AG20443 (cell line): ENCODE measurements around the gene DET1.
"Not testable (repeated sequence)": the region's sequence is repeated elsewhere in the genome, so short reads cannot be mapped to it uniquely, and the experiment has no call there.

Source experiments
- DNase-seq: peaks from one replicate; pipeline ENCODE4 v3.0.0; 2012; ENCODE audit warnings: low spot score, mixed read lengths

DET1 gene

DNA sequence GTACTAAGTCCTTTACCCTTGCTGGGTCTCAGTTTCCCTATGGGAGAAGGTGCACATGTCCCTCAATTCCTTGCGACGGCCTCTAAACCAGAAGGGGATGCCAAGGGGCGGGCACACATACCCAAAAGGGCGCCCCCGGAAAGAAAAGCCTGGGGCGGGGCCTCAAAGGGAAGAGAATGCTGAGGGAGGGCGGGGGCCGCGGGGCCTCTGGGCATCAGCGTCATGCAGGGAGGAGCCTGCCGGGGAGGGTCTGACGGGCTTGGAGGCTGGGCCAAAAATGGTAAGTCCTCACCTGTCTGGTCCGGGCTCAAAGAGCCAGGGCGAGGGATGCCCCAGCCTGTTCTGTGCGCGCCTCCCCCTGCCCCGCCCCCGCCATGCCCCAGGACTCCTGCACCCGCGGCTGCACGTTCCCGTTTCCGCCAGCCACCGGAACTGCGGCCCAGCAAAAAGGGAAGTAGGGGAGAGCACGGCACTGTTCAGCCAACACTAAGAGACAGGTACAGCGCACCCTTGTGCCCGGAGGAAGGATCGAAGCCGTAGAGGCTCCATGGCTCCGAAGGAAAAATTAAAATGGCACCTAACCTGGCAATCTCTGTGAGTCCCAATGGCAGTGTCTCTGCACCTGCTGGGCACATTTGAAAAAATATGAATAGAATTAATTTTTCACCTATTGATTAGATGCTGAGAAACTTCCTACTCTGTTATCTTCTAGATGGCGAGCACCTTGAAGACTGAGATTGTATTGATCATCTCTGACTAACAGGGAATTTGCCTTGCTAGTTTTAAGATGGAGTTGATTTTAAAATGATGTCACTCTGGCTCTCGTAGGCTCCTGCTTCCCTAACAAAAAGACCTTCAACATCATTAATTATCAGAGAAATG, at the start of gene DET1:
TSS of gene DET1 (minus strand) at position 434 of the 882 bp plus-strand sequence. CDS start 14,976 bp downstream, outside the sequence.
- DNase-seq: peak; percentile 96

DNA sequence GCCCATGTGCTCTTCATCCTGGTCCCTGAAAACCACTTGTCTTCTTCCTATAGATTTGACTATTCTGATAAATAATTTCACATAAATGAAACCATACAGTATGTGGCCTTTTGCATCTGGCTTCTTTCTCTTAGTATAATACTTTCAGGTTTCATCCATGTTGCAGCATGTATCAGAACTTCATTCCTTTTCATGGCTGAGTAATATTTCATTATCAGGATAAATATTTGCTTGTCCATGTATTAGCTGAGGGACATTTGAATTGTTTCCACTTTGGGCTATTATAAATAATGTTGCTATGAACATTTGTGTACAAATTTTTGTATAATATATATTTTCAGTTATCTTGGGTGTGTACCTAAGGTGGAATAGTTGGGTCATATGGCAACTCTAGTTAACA, 44.9 kb upstream of the DET1 start:
- DNase-seq: no peak

DNA sequence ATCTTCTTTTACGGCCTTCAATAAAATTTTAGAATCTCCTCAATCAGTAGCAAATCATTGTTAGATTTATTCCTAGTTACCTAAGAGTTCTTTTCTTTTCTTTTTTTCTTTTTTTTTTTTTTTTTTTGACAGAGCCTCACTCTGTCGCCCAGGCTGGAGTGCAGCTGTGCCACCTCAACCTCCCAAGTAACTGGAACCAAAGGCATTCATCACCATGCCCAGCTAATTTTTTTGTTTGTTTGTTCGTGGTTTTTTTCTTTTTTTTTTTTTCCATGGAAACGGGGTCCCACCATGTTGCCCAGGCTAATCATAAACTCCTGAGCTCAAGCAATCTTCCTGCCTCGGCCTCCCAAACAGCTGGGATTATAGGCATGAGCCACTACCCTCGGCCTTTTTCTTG, 44.3 kb upstream of the DET1 start:
- DNase-seq: no peak

DNA sequence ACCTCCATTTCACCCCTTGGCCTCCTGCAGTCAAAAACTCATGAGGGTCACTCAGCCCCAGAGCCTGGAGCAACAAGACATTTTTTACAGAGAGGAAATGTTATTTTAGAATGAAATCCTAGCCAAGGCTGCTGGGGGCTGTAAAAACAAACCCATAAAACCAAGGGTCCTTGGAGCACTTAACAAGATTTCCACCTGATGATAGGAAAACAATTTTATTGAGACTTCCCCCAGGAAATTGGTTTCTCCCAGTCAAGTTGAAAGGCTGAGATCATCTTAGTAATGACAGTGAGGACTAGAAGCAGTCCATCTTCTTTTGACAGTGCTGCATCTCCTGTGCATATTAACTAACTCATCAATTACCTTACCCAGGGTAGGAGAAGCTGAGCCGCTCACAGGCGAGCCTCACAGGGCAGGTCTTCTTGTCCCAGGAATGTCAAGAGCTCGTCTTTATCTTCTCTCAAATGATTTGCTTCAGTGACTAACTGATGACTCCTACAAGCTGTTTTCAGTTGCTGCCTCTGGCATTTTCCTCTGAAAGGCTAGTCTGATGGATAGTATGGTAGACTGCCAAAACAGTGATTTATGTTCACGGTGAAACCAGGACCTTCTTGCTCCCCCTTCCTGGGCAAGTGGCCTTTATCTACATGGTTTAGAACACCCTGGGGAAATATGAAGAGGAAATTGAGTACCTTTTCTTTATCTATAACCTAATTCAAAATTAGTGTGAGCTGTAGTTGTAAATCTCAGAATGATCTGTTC, 40.1 kb upstream of the DET1 start:
- no peak for DNase-seq

DNA sequence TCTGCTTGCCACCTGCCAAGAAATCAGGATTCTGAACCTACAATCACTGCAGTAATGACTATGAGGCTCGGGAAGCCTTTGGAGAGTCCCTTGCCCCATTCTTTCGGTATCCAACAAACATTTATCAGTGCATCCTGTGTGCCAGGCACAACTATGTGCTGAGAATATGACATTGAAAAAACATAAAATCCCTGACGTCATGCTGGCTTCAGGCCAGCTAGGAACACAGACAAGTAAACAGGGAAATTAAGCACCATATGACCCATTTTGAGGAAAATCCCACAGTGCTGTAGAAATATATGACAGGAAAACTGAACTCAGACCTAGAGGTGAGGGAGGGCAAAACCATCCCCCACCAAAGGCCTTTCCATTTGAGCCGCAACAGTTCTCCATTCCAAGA, 34.1 kb upstream of the DET1 start:
- DNase-seq: no peak

DNA sequence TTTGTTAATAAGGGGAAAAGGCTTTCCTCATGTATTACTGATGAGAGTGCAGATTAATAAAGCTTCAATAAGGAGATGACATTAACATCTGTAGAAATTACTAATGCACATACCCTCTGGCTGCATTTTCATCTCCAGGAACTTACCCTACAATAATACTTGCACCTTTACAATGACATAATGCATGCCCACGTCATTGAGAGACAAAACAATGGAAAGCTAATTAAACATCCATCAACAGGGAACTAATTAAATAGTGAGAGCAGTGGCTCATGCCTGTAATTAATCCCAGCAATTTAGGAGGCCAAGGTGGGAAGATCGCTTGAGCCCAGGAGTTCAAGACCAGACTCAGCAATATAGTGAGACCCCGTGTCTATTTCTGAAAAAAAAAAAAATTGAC, 32.8 kb upstream of the DET1 start:
- no peak for DNase-seq

DNA sequence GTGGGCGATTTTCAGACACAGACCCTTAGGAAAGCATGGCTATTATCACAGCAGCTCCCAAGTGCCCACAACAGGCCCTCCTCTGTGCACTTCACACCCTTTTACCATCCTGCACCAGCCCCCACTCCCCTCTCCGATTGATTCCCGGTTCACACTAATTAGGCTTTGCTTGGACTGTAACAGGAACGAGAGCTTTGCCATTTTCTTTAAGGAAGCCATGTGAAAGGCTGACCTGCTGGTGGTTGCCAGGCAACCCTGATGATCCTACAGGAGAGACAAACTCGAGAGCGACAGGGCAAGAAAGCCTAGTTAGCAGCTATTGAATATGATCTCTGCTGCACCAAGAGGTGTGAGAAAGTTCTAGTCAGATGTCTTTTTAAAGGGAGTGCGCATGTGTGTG, 28.2 kb upstream of the DET1 start:
- no peak for DNase-seq

DNA sequence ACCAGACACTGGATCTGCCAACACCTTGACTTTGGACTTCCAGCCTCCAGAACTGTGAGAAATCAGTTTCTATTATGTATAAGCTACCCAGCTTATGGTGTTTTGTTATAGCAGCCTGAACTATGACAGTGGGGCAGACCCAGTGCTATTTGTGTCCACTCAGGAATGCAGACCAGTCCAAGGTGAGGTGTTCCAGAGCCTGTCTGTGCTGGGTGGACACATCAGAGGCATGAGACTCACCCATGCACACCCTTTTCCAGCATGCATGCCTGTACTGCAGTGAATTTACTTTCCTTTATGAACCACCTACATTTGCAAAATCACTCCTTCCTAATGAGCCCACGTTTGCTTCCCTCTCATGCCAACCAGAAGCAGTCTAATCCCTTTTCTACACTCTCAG, 27.6 kb upstream of the DET1 start:
- no peak for DNase-seq

DNA sequence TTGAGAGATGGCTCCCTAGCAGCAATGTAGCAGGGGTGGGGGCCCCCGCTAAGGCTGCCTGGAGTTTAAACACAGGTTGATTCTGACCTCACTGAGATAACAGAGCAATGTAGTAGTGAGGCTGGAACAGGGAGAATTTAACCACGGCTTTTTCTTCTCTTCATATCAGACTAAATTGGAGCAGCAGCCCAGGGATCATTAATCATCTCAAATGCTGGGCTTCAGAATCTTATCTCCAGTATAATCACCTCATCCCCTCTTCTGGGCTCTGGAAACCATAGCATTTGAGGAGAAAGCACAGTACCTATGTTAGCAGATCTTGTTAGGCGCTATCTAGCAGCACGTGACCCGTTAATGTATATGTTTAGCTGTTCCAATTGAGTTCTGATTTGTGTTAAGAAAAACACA, 25.4 kb upstream of the DET1 start:
- DNase-seq: no peak

DNA sequence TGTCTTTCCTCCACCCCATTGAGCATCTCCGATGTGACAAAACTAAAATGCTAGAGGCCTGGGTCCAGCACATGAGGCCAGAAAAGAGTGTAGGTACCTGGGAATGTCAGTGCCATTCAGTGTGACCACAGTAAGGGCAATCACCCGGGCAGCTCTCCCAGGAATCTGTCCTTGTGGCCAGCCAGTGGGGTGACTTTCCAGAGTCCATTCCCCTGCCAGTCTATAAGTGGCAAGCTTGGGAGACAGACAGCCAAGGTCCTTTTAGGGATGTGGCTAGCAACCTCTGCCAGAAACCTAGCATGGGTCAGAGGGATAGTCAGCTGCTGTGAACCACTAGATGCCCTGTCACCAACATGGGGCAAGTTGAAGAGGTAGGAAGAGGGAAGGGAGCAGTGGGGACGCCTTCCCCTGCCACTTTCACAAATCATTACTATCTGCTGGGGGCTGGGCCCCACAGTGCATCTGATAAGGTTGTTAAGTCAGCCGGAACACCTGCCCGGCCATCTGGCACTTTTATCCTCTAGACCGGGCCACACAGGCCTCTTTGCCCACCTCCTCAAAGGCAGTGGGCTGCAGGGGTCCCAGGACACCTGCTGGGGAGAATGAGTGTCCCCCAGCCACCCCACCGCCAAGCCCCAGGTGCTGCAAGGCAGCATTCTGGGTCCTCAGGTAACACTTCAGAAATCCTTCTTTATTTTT, 24.8 kb upstream of the DET1 start:
- no peak for DNase-seq

DNA sequence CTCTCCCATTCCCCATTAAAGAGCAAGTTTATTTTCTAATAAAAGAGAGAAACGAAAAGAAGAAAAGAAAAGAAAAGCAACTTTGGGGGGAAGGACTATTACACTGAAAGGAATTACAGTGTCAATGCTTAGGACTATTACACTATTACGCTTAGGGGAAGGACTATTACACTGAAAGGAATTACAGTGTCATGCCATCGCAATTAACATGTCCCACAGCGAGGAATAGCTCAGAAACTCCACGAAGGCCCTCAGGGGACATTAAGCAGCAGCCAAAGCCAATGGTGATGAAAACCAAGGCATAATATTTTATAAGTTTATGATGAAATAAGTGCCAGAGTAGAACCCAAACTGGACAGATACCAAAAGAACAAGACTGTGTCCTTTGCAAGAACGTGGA, 22.1 kb upstream of the DET1 start:
- DNase-seq: peak; percentile 54

DNA sequence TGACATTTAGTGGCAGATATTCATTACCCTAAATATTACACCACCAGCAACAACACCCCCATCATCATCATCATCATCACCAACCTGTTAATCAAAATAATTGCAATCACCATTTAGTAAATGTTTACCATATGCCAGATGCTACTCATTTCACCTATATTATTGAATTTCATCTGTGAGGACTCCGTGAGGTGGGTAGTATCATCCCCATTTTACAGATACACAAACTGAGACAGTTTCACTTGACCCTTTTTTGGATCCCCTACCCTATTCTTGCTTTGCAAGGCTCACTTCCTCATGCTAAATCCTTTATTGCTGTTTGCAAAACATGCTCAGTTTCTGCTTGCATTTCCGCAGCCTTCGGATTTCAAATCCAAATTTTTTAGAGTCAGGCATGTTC, 18.3 kb upstream of the DET1 start:
- no peak for DNase-seq

DNA sequence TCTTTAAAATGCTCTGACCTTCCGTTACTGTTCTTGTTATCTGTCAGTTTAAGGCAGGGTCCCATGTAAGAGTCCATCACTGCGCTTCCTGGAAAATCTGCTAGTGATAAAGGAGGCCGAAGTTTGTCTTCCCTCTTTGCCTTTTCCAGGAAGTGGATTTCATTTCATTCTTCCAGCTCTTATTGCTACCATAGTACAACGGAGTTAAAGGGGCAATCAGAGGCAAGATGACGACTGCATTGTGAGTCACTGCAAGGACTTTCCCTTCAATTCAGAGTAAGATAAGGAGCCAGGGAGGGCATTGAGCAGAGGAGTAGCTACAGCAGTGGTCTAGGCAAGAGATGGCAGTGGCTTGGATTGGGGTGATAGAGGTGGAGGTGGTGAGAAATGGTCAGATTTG, 17.2 kb upstream of the DET1 start:
- no peak for DNase-seq

DNA sequence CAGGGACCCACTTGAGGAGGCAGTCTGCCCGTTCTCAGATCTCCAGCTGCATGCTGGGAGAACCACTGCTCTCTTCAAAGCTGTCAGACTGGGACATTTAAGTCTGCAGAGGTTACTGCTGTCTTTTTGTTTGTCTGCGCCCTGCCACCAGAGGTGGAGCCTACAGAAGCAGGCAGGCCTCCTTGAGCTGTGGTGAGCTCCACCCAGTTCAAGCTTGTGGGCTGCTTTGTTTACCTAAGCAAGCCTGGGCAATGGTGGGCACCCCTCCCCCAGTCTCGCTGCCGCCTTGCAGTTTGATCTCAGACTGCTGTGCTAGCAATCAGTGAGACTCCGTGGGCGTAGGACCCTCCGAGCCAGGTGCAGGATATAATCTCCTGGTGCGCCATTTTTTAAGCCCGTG, 13.1 kb upstream of the DET1 start:
- DNase-seq: not testable (repeated sequence)

DNA sequence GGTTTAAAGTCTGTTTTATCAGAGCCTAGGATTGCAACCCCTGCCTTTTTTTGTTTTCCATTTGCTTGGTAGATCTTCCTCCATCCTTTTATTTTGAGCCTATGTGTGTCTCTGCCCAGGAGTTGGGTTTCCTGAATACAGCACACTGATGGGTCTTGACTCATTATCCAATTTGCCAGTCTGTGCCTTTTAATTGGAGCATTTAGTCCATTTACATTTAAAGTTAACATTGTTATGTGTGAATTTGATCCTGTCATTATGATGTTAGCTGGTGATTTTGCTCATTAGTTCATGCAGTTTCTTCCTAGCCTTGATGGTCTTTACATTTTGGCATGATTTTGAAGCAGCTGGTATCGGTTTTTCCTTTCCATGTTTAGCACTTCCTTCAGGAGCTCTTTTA, 11.5 kb upstream of the DET1 start:
- not testable (repeated sequence) for DNase-seq

DNA sequence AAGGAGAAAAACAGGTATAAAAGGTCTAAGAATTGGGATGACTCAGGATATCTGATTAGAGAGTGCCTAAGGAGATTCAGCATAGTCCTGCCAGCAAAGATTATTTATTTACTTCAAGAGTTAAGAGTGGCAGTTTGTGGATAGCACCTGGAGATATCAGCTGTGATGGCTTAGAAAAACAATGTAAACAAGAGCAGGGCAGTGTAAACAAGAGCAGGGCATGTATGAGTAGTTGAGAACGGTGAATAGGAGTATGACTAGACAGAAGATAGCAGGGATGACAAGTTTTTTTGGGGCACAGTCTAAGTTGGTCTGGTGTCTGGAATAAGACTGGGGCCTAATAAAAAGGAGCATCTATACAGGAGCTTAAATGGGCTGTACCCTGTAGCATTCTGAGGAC, 1.5 kb upstream of the DET1 start:
- not testable (repeated sequence) for DNase-seq

DNA sequence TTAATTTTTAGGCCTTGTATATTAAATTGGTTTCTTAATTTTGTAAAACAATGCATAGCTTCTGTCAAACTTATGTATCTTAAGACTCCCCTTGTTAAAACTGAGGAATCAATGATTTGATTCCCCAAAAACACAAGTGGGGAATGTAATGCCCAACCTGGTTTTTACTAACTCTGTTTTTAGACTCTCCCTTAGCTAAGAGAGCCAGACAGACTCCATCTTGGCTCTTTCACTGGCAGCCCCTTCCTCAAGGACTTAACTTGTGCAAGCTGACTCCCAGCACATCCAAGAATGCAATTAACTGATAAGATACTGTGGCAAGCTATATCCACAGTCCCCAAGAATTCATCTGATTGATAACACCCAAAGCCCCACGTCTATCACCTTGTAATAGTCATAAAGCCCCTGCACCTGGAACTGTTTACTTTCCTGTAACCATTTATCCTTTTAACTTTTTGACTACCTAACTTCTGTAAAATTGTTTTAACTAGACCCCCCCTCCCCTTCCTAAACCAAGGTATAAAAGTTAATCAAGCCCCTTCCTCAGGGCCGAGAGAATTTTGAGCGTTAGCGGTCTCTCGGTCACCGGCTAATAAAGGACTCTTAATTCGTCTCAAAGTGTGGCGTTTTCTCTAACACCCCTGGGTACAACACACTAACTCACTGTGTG, 768 bp downstream of the DET1 start:
- not testable (repeated sequence) for DNase-seq

DNA sequence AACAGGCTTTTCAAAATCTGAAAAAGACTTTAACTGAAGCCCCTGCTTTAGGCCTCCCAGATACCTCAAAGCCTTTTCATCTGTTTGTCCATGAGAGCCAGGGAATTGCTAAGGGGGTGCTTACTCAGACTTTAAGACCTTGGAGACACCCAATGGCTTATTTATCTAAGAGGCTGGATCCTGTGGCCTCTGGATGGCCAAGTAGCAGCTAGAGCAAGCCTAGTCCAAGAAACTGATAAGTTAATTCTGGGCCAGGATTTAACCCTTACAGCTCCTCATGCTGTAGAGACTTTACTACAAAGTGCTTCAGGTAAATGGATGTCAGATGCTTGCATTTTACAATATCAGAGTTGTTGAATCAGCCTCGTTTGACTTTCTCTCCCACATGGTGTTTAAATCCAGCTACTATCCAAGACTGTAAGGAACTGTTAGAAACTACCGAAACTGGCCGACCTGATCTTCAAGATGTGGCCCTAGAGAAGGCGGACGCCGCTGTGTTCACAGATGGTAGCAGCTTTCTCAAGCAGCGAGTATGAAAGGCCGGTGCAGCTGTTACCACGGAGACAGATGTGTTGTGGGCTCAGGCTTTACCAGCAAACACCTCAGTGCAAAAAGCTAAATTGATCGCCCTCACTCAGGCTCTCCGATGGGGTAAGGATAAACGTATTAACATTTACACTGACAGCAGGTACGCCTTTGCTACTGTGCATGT, 3.3 kb downstream of the DET1 start:
- DNase-seq: no peak

DNA sequence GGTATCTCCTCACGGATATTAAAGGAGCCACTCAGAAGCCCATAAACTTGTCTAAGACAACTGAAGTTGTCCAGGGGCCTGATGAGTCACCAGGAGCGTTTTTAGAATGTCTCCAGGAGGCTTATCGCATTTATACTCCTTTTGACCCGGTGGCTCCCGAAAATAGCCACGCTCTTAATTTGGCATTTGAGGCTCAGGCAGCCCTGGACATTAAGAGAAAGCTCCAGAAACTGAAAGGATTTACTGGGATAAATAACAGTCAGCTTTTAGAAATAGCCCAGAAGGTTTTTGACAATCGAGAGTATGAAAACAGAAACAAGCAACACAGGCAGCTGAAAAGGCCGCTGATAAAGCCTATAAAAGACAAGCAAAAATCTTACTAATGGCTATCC, 4.1 kb downstream of the DET1 start:
- DNase-seq: no peak

DNA sequence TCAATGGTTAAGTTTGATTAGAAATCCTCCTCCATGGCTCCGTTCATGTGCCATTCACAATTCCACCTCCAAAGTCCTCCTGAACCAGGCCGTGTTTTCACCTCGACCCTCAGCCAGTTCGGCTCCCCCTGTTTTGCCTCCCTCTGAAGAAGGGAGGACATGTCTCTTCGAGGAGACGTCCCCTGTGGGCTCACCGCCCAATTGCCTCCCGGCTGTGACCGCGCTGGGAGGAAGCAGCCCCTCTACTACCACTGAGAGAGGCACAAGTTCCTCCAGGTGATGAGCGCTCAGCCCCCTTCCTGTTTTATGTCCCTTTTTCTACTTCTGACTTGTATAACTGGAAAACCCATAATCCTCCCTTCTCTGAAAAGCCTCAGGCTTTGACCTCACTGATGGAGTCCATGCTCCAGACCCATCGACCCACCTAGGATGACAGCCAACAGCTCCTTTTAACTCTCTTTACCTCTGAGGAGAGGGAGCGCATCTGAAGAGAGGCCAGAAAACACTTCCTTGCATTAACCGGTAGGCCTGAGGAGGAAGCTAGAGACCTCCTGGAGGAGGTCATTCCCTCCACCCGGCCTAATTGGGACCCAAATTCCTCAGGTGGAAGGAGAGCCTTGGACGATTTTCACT, 4.7 kb downstream of the DET1 start:
- no peak for DNase-seq

DNA sequence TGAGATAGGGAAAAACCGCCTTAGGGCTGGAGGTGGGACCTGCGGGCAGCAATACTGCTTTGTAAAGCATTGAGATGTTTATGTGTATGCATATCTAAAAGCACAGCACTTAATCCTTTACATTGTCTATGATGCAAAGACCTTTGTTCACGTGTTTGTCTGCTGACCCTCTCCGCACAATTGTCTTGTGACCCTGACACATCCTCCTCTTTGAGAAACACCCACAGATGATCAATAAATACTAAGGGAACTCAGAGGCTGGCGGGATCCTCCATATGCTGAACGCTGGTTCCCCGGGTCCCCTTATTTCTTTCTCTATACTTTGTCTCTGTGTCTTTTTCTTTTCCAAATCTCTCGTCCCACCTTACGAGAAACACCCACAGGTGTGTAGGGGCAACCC, 5.4 kb downstream of the DET1 start:
- DNase-seq: not testable (repeated sequence)
